HG02763 (cell line): ENCODE data around the gene ABCG4.
"Not testable (repeated sequence)": the region's sequence is repeated elsewhere in the genome, so short reads cannot be mapped to it uniquely, and the experiment has no call there.

Source experiments
- ATAC-seq: cut with Tn5 transposase; IDR thresholded peaks from one replicate; pipeline ENCODE4 v1.9.1; 2021; ENCODE audit warnings: mild to moderate bottlenecking, moderate library complexity; ENCODE audit not compliant: unreplicated experiment

ABCG4 gene

DNA sequence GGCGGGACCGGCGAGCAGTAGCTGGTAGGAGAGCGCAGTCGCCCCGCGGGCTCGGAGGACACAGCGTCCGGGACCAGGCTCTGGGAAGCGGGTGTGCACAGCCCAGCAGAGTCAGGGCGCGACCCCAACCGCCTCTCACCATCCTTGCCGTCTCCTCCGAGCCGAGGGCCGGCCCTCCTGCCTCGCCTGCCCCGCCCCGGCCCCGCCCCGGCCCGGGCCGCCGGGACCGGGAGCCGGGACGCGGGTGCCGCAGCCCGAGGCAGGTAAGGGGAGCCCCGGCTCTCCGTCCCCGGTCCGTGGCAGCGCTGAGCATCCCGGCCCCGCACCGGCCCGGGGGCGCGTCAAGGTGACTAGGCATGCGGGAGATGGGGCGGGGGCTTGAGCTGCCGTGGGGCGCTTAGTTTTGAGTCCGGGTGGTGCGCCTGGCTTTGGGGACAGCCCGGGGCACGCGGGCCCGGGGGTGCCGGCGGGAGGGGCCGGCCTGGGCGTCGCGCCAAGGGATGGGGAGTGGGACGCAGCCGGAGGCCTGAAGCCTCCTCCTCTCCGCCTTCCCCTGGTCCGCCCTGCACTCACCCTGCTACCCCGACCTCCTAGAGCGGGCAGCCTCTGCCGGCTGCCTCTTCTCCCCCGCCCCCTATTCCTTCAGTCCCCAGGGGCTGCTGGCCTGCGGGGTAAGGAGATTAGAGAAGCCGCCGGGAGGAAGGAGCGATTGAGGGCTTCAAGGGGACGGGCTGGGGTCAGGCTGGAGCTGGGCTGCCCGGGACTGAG, at the start of gene ABCG4:
ABCG4 (plus strand) TSS at position 35 of the 768 bp plus-strand sequence. CDS start 914 bp downstream, outside the sequence.
- no peak for ATAC-seq

DNA sequence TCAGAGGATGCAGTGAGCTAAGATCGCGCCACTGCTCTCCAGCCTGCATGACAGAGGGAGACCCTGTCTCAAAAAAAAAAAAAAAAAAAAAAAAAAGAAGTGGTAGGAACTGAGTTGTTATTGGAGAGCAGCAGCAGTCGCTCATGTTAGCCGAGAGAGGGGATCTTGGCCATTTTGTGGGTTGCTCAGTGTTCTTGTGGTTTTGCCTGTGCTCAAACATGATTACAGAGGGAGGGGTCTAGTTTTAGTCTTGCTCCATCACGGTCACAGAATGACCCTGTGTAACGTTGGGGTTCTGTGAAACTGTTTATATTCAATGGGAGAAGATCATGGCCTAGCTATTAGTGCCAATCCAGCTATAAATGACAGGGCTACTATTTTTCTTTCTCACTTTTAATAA, 49.1 kb upstream of the ABCG4 start:
- ATAC-seq, result no peak

DNA sequence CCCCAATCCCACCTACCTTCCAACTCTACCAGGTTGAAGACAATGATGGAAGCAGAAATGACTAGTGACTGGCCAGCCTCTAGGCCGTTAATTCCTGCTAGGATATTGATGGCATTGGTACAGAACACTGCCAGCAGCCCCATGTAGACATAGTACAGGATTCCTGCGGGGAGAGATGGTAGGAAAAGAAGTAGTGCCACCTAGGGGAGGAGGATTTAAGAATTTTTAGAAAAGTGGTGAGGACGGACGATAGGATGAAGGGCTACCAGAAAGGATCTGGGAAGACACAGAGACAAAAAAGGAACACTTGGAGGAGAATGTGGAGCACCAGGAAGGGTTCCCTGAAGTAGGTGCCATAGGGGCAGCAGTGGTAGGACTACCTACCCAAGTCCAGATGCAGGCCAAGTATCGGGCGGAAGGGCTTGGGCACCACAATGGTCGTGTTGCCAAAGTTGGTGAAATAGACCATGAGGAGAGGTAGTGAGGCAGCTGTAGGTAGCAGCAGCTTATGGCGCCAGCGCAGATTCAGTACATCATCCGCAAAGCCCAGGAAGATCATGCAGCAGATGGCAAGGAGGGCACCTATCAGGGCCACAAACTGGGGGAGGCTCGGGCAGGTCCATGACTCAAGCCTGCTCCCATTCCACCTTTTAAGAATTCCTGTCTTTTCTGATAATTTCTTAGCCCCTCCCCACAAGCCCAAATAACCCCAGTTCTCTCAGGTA, 48.4 kb upstream of the ABCG4 start:
- ATAC-seq, result no peak

DNA sequence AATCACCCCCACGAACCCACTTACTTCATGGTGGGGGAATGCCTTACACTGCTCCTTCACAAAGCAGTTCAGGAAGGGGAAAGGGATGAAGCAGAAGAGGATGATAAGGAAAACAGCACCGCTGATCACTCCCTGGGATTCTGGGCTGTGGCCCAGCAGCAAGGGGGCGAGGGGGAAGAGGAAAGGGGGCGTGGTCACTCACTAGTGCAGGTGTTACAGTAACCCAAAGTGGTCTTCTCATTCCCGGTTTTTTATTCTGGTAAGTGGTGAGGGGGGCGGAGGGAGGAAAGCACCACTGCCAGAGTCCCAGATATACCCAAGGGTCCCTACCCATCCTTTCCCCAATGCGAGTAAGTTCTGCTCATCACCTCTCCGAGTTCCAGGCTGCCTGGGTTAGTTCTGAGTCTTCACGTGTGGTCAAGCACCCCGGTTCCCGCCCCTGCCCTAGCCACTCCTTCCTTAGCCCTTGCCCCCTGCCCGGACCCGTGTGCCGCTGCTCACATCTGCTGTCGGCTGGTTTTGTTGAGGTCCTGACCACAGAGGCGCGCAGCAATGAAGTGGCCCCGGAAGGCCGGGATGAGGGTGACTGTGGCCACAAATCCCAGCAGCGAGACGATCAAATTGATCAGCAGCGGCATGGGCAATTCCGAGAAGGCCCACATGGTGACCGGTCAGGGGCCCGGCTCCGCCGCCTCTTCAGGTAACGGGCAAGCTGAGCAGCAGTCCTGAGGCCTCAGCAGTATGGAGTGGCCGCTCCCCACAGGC, 47.7 kb upstream of the ABCG4 start:
- peak; percentile 23 for ATAC-seq

DNA sequence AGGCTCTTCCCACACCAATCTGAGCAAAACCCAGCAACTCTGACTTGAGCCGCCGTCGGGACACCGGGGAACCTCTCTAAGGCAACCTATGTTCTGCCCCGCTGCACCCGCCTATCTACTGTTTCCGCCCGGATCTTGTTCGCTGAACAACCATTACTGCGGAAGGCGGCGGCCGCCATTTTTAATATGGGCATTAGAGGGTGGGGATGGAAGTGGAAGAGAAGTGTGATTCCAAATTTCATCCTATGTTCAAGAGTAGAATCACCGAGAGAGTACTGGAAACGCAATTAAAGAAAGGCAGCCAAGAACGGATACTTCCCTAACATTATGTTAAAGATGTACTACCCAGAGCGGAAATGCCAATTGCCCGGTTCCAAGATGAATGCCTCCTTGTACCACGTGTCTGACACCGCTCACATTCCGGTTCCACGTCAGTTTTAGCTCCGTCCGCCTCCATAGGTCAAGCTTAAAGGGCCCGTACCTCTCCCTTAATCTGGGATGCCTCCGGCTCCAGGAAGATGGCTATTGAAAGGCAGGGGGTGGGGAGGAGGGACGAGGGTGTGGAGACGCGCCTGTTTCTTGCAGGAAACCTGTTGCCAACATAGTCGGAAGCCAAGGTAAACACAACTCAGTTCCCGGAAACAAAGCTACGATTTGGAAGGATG, 47.0 kb upstream of the ABCG4 start, which contains the start of gene DPAGT1:
DPAGT1 (minus strand) TSS at position 95 of the 665 bp plus-strand sequence. CDS start 198 bp downstream, outside the sequence.
- peak; percentile 84 for ATAC-seq

DNA sequence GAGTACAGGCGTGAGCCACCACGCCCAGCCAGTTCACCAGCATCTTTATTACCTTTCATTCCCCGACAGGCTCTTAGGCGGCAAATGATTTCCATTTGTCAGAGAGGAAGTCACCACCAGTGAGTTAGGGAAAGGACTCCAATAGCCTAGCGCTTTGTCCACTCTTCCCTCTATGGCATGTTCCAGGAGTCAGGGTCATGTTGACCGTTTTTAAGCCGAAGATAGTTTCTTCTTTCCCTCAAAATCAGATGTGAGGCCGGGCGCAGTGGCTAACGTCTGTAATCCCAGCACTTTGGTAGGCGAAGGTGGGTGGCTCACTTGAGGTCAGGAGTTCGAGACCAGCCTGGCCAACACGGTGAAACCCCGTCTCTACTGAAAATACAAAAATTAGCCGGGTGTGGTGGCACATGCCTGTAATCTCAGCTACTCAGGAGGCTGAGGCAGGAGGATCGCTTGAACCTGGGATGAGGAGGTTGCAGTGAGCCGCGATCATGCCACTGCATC, 45.6 kb upstream of the ABCG4 start:
- not testable (repeated sequence) for ATAC-seq

DNA sequence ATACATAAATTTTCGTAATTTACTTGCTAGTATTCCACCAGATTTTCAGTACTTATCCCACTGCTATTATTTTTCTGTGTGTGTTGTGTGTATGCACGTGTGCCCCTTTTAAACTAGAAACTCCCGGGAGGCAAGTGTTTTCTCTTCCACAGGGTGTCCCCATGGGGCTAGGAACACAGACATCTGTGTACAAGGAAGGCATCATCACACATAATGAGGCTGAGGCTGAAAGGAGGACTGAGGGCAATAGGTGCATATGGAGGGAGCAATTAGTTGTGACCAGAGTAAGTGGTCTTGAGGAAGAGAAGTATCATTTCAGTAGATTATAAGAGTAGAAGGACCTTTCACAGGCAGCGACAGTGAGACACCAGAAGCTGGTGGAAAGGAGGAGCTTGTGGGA, 45.1 kb upstream of the ABCG4 start:
- ATAC-seq, result no peak

DNA sequence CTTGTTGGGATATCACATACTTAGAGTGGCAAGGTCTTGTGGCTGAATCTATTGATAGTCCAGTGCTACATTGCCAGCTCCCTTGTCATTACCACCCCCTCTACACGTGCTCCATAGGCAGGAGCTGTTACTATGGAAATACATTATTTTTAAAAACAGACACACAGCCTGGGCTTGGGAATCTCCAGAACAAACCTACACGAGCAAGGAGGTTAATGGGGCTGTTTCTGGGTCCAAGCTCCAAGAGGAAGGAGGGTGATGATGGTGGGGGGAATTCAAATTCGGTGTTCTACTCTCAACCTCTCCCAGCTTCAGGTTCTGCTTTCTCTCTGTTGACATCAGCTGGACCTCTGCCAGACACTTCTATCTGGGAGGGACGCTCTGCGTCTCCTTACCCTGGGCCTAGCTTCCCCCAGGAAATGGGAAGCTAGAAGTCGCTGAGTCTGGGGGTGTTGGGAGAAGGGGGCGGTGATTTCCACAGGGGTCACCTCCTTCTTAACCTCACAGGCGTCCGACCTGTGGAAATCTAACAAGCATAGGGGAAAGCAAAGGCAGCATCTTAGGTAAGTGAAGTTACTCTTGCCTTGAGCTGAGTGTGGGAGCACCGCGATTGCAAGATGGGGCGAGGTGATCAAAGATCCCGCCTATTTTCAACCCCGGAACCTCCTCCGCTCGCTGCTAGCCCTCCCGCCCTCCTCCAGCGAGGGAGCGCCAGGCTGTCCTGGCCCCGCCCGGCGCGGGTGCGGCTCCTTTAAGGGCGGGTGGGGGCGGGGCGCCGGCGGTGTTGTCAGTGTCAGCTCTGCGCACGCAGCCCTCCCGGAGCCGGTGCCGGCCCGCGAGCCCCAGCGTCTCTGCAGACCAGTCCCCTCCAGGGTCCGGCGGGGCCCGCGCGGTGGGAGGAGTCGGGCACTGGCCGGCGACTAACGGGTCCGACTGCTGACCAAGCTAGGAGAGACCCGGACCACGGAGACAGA, 42.0 kb upstream of the ABCG4 start, which contains the start of gene C2CD2L:
C2CD2L (plus strand) TSS at position 781 of the 974 bp plus-strand sequence. CDS start 398 bp downstream, outside the sequence.
- ATAC-seq, result peak; percentile 72

DNA sequence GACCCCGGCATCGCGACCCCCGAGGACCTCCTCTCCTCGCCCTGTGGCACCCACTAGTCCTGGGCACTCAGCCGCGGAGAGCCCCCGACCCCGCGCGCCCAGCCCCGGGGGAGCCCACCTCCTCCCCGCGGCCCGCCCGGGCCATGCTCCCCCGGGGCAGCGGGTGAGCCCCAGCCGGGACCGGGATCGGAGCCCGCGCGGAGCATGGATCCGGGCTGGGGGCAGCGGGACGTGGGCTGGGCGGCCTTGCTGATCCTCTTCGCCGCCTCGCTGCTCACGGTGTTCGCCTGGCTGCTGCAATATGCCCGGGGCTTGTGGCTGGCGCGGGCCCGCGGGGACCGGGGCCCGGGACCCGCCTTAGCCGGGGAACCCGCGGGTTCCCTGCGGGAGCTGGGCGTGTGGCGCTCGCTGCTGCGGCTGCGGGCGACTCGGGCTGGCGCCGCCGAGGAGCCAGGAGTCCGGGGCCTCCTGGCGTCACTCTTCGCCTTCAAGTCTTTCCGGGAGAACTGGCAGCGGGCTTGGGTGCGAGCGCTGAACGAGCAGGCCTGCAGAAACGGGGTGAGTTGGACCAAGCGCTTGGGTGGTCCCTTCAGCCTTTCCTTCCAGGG, 41.2 kb upstream of the ABCG4 start:
- ATAC-seq, result peak; percentile 23

DNA sequence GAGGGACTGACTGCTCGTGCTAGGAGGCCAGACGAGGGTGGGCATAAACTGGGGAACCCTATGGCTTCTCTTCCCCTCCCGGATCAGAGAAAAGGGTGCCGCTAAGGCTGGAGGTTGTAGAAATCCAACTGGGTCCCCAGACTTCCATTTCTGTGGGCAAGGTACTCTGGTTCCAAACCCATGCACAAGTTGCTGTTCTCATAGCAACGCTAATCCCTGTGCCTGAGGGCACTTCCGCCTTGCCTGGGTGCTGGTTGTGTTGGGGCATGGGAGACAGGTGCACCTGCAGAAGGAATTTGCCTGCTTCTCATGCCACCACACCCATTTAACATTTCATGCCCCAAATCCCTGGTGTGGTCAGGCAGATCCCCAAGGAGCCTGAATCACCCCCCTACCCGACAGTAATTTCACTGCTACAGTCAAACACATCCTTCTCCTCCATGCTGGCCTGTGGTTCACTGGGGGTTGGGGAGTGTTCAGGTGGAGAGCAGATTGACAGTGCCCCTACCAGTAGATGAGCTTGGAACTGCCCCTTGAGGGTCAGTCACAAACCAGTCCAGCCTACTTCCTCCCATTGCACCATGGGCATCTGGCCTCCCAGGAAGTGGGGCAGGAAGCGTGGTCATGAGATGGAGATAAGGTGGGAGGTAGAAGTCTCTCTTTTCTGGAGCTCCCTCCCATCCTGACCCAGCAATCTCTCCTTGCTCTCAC, 40.6 kb upstream of the ABCG4 start:
- ATAC-seq, result no peak

DNA sequence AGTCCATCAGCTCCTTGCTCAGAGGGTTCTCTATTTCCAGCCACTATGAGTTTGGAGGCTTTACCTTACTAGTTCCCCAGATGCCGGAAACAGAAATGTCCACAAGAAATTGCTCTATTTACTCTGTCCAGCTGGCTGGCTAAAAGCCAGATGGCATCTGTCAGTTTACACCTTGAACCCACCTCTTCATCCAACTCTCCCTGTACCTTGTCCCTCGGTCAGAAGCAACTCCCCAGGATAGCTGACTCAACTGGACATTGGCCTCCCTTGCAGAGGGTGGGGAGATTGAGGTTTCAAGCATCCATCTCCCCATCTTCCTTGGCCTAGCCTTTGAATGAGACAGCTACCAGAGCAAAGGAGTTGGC, 40.0 kb upstream of the ABCG4 start:
- ATAC-seq, result no peak

DNA sequence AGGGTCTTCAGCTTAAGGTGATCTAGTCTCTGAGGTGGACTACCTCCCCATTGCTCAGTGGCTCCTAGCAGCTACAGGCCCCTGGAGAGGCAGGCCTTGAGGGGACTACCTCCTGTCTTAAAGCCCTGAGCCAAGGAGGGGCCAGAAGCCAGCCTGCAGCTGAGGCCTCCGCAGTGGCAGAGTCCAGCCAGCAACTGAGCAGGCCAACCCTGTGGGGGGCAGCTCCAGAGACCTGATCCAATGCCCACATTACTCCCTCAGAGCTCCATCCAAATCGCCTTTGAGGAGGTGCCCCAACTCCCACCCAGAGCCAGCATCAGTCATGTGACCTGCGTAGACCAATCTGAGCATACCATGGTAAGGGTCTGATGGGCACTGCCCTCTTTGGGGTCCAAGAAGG, 39.0 kb upstream of the ABCG4 start:
- no peak for ATAC-seq

DNA sequence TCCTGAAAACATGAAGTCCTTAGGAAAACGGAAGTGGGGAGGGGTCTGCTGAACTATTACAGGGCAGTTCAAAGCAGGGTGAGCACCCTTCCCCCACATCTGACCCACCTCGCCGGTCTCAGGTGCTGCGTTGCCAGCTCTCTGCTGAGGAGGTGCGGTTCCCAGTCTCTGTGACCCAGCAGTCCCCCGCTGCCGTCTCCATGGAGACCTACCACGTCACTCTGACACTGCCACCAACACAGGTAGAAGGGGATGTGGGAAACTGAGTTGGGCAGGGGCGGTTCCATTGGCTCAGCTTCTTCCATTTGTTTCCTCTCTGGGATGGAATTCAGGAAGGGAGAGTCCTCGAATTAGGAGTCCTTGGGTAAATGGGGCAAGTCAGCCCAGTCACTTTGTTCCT, 38.4 kb upstream of the ABCG4 start:
- no peak for ATAC-seq

DNA sequence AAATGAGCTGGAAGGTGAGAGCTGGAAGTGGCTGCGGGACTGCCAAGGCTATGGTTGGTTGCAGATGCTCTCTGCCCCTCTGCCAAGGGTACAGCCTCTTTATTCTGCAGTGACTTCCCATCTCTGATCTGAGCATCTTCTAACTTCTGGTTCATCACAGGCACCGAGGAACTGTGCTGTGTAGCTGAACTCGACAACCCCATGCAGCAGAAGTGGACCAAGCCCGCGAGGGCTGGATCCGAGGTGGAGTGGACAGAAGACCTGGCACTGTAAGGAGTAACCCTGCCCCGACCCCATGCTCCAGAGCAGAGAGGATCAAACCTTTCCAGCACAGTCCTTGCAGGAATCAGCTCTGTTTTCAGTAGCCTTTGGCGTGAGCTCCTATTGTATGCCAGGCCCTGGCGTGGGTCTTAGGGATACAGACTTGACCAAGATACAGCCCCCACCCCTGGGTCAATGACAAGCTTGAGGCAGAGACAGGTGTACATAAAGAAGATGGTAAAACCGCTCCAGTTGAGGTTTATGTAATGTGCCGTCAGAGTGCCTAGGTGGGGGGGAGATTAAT, 37.4 kb upstream of the ABCG4 start:
- no peak for ATAC-seq

DNA sequence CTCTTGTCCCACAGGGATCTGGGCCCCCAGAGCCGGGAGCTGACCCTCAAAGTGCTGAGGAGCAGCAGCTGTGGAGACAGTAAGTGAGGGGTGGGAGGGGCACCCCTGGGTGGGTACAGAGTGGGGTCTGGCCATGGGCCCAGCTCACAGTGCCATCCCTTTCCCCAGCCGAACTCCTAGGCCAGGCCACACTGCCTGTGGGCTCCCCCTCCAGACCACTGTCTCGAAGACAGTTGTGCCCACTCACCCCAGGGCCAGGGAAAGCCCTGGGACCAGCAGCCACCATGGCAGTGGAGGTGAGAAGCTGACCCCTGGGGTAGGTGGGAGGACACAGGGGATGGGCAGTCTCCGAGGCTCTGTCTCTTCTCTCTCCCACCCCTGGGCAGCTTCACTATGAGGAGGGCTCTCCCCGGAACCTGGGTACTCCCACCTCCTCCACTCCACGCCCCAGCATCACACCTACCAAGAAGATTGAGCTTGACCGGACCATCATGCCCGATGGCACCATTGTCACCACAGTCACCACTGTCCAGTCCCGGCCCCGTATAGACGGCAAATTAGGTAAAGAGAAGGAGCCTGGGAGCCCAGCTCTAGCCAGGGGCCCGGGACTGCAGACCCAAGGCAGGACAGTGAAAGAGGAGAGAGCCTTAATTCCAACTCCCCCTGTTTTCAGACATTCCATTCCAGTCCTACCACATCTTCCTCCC, 36.4 kb upstream of the ABCG4 start:
- no peak for ATAC-seq

DNA sequence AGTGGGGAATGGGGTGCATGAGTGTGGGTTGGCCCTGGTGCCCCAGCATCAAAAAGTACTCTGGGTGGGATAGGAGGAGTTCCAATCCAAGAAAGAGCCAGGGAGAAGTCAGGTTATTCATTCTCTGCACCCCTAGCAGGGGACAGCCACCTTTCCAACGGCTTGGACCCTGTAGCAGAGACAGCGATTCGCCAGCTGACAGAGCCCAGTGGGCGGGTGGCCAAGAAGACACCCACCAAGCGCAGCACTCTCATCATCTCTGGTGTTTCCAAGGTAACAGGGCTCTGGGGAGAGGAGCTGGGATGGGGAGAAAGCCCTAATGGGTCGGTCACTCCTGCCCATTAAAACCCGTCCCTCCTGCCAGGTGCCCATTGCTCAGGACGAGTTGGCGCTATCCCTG, 35.1 kb upstream of the ABCG4 start:
- ATAC-seq, result no peak

DNA sequence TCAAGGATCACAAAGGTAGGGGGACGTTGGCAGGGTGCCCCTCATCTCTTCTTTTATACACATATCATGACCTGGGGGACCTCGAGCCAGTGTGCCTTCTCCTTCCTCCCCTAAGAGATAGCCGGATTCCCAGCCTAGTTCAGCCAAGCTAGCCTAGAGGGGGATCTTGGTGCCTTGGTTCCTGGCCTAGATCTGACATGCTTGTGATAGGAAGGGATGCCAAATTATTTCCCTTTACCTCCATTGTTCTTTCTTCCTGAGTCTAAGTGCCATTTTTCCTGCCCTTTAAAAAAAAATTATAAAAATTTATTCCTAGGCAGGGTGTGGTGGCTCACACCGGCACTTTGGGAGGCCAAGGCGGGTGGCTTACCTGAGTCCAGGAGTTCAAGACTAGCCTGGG, 34.5 kb upstream of the ABCG4 start:
- no peak for ATAC-seq
